BLaER1 treated with 17β-estradiol and CSF1 and Interleukin-3, amounts not matched to agents 10 nM and 100 nM (cell line): ENCODE measurements around the gene DND1.

ENCODE experiments used
- H3K27ac ChIP-seq, 11 experiments: shearing (Covaris generic); formaldehyde crosslinking; 2 replicates each; pipeline ENCODE4 v1.8.1; 2022
- H3K27me3 ChIP-seq, 11 experiments: shearing (Covaris generic); formaldehyde crosslinking; 2 replicates each; pipeline ENCODE4 v1.8.1; 2022
- H3K36me3 ChIP-seq, 11 experiments: shearing (Covaris generic); formaldehyde crosslinking; 2 replicates each; pipeline ENCODE4 v1.8.1; 2022
- H3K4me1 ChIP-seq, 10 experiments: shearing (Covaris generic); formaldehyde crosslinking; 2 replicates each; pipeline ENCODE4 v1.8.1; 2022
- H3K4me2 ChIP-seq, 11 experiments: shearing (Covaris generic); formaldehyde crosslinking; 2 replicates each; pipeline ENCODE4 v1.8.1; 2022
- H3K4me3 ChIP-seq, 10 experiments: shearing (Covaris generic); formaldehyde crosslinking; 2 replicates each; pipeline ENCODE4 v1.8.1; 2022
- H3K9ac ChIP-seq, 11 experiments: shearing (Covaris generic); formaldehyde crosslinking; 2 replicates each; pipeline ENCODE4 v1.8.1; 2022
- H3K9me3 ChIP-seq, 11 experiments: shearing (Covaris generic); formaldehyde crosslinking; replicated peaks in 1 of 11; 2 replicates each; pipeline ENCODE4 v1.8.1; 2022
- H4K20me1 ChIP-seq, 11 experiments: shearing (Covaris generic); formaldehyde crosslinking; 2 replicates each; pipeline ENCODE4 v1.8.1; 2022
- Cebpa-rat ChIP-seq, 11 experiments: shearing (Covaris generic); IDR thresholded peaks; 2 replicates each; pipeline ENCODE4 v1.8.1; 2022

DND1 gene

DNA sequence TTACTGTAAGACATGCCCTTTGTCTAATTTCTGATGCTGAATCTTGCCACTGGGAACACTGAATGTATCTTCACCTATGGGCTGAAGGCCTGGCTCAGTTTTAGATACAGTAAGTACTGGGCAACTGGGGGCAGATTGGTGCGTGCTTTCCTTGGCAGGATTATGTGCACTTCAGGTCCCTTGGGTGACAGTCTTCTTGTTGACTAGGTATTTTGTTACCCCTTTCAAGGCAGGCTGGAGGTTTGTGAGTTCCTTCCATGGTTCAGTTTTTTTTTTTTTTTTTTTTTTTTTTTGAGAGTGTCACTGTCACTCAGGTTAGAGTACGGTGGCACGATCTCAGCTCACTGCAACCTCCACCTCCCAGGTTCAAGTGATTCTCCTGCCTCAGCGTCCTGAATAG lies 34.4 kb upstream of the DND1 start:
- Histone ChIP-seq H3K36me3 (peaks cover 50 to 59% (median 54%) of the 10 kb centered on the region in 11 experiments), H3K9ac (no peak overlapping the region)
- no peak for TF ChIP-seq Cebpa-rat (IDR thresholded peaks at IDR 0.05)

DNA sequence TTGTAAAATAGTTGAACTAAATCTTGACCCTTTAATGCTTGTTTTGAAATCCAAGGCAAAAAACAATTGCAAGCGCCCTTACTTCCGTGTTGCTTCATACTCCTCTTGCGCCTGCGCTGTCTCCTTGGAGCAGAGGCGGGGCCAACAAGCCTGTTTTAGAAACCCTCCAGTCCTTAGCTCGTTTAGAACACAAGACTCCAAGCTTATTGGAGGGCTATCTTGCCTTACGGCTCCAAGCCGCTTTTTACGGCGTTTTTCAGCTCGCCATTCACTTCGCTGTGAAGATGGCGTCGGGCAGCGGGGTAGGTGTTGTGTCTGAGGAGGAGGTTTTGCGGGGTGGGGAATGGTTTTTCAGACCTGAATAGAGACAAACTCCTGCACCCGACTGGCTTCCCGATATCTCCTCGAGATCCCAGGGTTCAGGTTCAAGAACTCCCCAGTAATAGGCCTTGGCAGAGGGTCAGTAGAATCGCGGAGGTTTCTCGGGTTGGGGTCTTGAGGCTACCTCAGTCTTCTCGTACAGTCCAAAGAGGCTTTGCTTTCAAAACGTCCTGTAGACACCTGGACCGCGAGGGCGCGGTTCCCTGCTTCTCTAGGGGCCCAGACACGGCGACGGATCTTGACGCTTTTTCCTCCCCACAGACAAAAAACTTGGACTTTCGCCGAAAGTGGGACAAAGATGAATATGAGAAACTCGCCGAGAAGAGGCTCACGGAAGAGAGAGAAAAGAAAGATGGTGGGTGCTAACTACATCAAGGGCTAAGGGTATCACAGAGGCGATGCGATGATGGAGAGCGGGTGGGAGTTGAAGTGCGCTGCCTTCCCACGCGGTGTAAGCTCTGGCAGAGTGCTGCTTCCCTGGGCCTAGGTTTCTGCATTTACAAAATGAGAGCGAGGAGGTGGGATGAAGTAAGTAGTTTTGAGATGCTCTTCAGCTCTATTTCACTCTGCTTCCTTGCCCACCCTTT lies 27.1 kb upstream of the DND1 start, which contains the start of gene ZMAT2:
ZMAT2 (plus strand) TSS at position 271 of the 968 bp plus-strand sequence; CDS start at position 285, 14 bp downstream.
- Histone ChIP-seq H3K9ac (peak within 1 kb of the TSS; percentile 84 to 91 (median 90)), H3K4me2 (peak within 1 kb of the TSS; percentile 83 to 98 (median 91)), H3K27me3 (no peaks in the 10 kb centered on the region), H3K4me1 (peaks cover 13 to 26% (median 16%) of the 10 kb centered on the region in 10 experiments), H3K27ac (peak within 1 kb of the TSS; percentile 75 to 88 (median 81)), H3K4me3 (peak within 1 kb of the TSS; percentile 81 to 91 (median 86)), H3K36me3 (peaks cover 86 to 94% (median 90%) of the 10 kb centered on the region in 11 experiments), H4K20me1 (peaks cover 0 to 14% (median 4%) of the 10 kb centered on the region in 11 experiments; a peak in 8 of 22 replicates), H3K9me3 (no peaks in the 10 kb centered on the region)
- peak in 6 of 11 experiments; percentile 21 to 67 (median 40); a peak in 4 of 22 replicates for TF ChIP-seq Cebpa-rat (IDR thresholded peaks at IDR 0.05)

More for the DNA sequence above, 34.4 kb upstream of the DND1 start:
- Histone ChIP-seq H3K4me3 (no peak overlapping the region), H3K27ac (no peak overlapping the region), H3K4me1 (peaks cover 8 to 18% (median 10%) of the 10 kb centered on the region in 10 experiments; a peak in 18 of 20 replicates), H3K9me3 (peaks cover 0 to 3% (median 0%) of the 10 kb centered on the region in 11 experiments; a peak in 1 of 22 replicates), H4K20me1 (peaks cover 0 to 11% (median 0%) of the 10 kb centered on the region in 11 experiments; a peak in 5 of 22 replicates), H3K27me3 (peaks cover 0 to 38% (median 34%) of the 10 kb centered on the region in 11 experiments; a peak in 17 of 22 replicates), H3K4me2 (no peak overlapping the region)

DNA sequence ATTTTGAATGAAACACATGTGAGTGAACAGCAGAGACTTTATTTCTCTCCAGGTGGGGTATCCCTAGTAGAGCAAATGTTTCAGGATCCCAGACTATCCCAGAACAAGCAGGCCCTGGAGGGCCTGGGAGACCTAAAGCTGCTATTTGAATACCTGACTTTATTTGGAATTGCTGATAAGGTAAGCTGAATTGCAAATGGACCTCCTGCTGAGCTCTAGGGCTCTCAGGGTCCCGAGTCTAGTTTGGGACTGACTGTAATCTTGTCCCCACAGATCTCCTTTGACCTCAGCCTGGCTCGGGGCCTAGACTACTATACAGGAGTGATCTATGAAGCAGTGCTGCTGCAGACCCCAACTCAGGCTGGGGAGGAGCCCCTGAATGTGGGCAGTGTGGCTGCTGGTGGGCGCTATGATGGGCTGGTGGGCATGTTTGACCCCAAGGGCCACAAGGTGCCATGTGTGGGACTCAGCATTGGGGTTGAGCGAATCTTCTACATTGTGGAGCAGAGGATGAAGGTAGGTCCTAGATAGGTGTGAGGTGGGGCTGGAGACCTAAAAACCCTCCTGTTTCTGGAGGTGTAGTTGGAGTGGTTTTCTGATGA lies 23.6 kb upstream of the DND1 start:
- H3K9me3 ChIP-seq = no peaks in the 10 kb centered on the region
- H3K4me1 ChIP-seq = peaks cover 21 to 34% (median 28%) of the 10 kb centered on the region in 10 experiments
- H3K36me3 ChIP-seq = peaks cover 74 to 86% (median 80%) of the 10 kb centered on the region in 11 experiments
- H3K9ac ChIP-seq = no peak overlapping the region
- no peaks in the 10 kb centered on the region for H3K27me3 ChIP-seq
- H3K4me2 ChIP-seq = no peak overlapping the region
- no peak for TF ChIP-seq Cebpa-rat (IDR thresholded peaks at IDR 0.05)
- H4K20me1 ChIP-seq = peaks cover 0 to 16% (median 8%) of the 10 kb centered on the region in 11 experiments; a peak in 8 of 22 replicates
- H3K27ac ChIP-seq = no peak overlapping the region
- H3K4me3 ChIP-seq = no peak overlapping the region

DNA sequence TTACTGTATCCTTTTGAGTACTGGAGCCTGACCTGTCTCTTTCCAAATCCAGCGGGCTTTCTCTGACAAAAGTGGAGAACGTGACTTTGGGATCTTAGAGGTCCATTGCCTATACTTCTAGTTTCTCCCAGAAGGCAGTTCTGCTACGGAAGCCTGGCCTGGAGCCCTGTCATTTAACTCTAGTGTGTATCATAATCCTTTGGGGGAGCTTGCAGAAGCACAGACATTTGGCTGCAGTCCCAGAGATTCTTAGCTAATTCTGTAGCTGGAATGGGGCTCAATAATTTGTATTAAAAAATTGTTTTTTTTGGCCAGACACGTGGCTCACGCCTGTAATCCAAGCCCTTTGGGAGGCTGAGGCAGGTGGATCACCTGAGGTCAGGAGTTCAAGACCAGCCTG lies 20.9 kb upstream of the DND1 start:
- Histone ChIP-seq H3K27me3 (no peaks in the 10 kb centered on the region), H3K4me1 (peaks cover 24 to 36% (median 29%) of the 10 kb centered on the region in 10 experiments), H3K9me3 (no peaks in the 10 kb centered on the region), H3K4me2 (no peak overlapping the region), H4K20me1 (peaks cover 0 to 15% (median 8%) of the 10 kb centered on the region in 11 experiments; a peak in 7 of 22 replicates), H3K4me3 (no peak overlapping the region), H3K9ac (no peak overlapping the region), H3K36me3 (peaks cover 65 to 76% (median 68%) of the 10 kb centered on the region in 11 experiments), H3K27ac (no peak overlapping the region)
- no peak for TF ChIP-seq Cebpa-rat (IDR thresholded peaks at IDR 0.05)

DNA sequence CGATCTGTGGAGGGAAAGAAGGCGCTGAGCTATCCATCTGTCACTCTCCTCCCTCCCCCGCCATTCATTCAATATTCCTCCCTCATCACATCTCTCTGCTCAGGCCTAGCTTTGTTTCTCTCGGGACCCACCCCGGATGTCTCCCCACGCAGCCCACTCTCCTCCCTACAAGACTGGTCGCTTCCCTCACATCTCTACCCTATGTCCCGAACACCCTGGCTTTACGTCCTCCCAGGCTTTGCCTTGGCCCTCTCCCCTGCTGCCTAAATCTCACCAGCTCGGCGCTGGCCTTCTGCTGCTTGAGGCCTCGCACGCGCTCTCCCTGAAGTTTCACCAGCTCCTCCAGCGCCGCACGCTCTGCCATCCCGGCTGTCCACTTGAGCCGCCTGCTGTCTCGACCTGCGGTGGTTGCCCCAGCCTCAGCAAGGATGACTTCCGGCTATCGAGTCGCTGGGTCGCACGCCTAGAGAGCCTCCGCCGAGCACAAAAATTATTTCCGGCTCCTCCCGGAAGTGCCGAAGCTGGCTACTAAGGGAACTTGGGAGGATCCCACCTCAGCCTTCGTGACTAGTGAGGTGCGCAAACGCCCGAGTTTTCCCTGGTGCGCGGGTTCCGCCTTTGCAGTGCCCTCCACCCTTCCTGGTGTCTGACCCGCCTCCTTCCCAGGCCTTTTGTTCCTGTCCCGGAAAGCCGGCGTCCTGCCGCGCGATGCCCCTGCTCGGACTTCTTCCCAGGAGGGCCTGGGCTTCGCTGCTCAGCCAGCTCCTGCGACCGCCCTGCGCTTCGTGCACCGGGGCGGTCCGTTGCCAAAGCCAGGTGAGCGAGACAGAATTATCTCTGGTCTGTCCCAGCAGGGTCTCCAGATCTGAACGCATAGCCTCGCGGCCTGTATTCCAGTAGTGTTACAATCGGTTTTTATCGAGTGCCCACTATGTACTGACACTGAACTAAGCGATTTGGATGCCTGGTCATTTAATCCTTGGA lies 17.9 kb upstream of the DND1 start, which contains the start of the genes HARS1 and HARS2:
HARS1 (minus strand) TSS at position 430 of the 984 bp plus-strand sequence; CDS start at position 364, 66 bp downstream.
HARS2 (plus strand) TSS at position 515 of the 984 bp plus-strand sequence; CDS start at position 709, 194 bp downstream.
- Histone ChIP-seq H3K4me1 (peaks cover 28 to 47% (median 34%) of the 10 kb centered on the region in 10 experiments), H3K36me3 (peaks cover 57 to 76% (median 66%) of the 10 kb centered on the region in 11 experiments), H3K9ac (peak within 1 kb of the TSS; percentile 82 to 92 (median 90)), H4K20me1 (peaks cover 0 to 28% (median 8%) of the 10 kb centered on the region in 11 experiments; a peak in 8 of 22 replicates), H3K4me3 (peak within 1 kb of the TSS; percentile 74 to 98 (median 87)), H3K9me3 (no peaks in the 10 kb centered on the region), H3K27ac (peak within 1 kb of the TSS; percentile 77 to 90 (median 86)), H3K4me2 (peak within 1 kb of the TSS; percentile 91 to 98 (median 95)), H3K27me3 (no peaks in the 10 kb centered on the region)
- no peak for TF ChIP-seq Cebpa-rat (IDR thresholded peaks at IDR 0.05)

DNA sequence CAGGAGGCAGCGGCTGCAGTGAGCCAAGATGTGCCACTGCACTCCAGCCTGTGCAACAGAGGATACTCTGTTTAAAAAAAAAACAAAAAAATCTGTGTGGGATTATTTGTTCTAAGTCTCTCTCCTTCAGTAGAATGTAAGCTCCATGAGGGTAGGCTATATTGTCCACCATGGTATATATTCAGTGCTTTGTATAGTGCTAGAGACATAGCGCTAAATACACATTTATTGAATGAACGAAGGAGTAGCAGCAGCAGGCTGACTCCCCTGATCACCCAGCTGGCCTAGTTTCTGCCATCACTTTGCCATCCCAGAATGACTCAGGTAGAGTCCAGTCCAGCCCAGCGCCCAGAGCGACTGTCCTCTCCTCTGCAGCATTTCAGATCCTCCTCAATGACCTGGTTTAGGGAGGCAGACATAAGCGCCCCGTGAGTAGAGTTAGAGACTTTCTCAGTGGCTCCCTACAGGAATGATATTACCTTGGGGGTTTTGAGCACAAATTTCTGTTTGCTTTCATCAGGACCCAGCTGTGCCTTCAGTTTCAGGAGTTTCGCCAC lies 17.1 kb upstream of the DND1 start:
- Histone ChIP-seq H3K9ac (peak overlapping the region; percentile 82 to 92 (median 90)), H3K36me3 (peaks cover 56 to 76% (median 66%) of the 10 kb centered on the region in 11 experiments), H3K9me3 (no peaks in the 10 kb centered on the region), H3K27me3 (no peaks in the 10 kb centered on the region), H3K4me3 (peak overlapping the region; percentile 74 to 98 (median 87)), H3K4me2 (peak overlapping the region; percentile 91 to 98 (median 95)), H3K27ac (peak overlapping the region; percentile 8 to 90 (median 86); a peak in 21 of 22 replicates), H3K4me1 (peaks cover 28 to 47% (median 34%) of the 10 kb centered on the region in 10 experiments), H4K20me1 (peaks cover 0 to 25% (median 8%) of the 10 kb centered on the region in 11 experiments; a peak in 8 of 22 replicates)
- no peak for TF ChIP-seq Cebpa-rat (IDR thresholded peaks at IDR 0.05)

DNA sequence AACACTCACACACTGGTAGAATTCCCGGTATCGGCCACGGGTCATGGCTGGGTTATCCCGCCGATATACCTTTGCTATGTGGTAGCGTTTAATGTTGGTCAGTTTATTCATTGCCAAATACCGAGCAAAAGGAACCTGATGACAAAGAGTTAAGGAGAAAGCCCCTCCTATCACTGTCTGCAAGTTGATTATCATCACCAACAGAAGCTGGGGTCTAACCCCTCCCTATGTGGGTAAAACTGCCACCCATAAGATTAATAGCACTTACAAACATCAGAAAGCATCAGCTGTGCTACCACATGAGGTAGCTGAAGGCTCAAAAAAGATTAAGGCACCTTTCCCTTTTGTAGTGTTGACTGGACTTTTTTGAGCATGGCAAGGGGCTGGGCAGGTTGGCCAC lies 5.6 kb upstream of the DND1 start:
- Histone ChIP-seq H3K4me1 (no peaks in the 10 kb centered on the region), H3K9ac (no peak overlapping the region), H3K36me3 (peaks cover 95 to 100% (median 99%) of the 10 kb centered on the region in 11 experiments), H3K27me3 (no peaks in the 10 kb centered on the region), H3K4me2 (no peak overlapping the region), H4K20me1 (peaks cover 0 to 42% (median 19%) of the 10 kb centered on the region in 11 experiments; a peak in 14 of 22 replicates), H3K4me3 (no peak overlapping the region), H3K9me3 (no peaks in the 10 kb centered on the region), H3K27ac (no peak overlapping the region)
- TF ChIP-seq Cebpa-rat (IDR thresholded peaks at IDR 0.05) = no peak
